Omental fat pad (tissue), 4 donors: ENCODE results near the gene PIK3R5. TPM values are rescaled to one million over a fixed set of nuclear protein-coding genes. Genes with fewer than 3 reads are reported as not detected.

Experiments
- ATAC-seq: fragments of 150-250 bp; one replicate; pipeline ENCODE4 v1.9.1; 2016; ENCODE audit warnings: mild to moderate bottlenecking, moderate library complexity; ENCODE audit not compliant: low FRiP score
- DNase-seq: peaks from one replicate; pipeline ENCODE4 v3.0.0-alpha.2; 2019; ENCODE audit warnings: low spot score
- CTCF ChIP-seq, 3 donors: fragments of 450-650 bp; IDR thresholded peaks; one replicate each; pipeline ENCODE4 v1.5.1; 2016 to 2017; ENCODE audit warnings: antibody characterized with exemption in 3 of 3, mild to moderate bottlenecking in 3 of 3, moderate library complexity in 2 of 3
- total RNA-seq, 4 donors: library from RNA; depleted of rRNA; stranded (reverse); fragments of >200 nt; gene quantifications; one replicate each; pipeline ENCODE4 v1.1.0, GENCODE V29; 2016

PIK3R5 gene
- total RNA-seq, 4 donors from 2014 or later, result 18.9 to 60.2 (median 37.8) TPM

- ATAC-seq (no peak), DNase-seq (no peak)
- TF ChIP-seq CTCF (IDR thresholded peaks at IDR 0.05), result no peak
Measured at GRCh38 chr17:8898636-8899035, 66.9 kb downstream of the PIK3R5 start.

DNA sequence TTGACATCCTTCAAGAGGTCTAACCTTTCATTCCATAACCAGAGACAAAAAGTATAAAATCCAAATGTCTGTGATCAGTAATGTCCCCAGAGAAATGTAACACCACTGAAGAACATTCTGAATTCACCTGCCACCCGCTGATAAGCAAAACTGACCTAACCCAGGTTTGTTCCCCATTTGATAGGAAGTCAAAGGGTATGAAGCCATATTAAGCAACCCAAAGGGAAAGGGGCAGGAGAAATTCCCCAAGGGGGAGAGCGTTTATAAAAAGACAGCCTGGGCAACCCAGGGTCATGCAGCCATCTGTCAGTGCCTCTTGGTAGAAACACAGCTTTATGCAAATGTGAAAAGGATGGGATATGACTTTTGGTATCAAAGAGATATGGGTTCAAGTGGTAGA is 67.4 kb downstream of the PIK3R5 start:
- ATAC-seq (no peak), DNase-seq (no peak)
- no peak for TF ChIP-seq CTCF (IDR thresholded peaks at IDR 0.05)

DNA sequence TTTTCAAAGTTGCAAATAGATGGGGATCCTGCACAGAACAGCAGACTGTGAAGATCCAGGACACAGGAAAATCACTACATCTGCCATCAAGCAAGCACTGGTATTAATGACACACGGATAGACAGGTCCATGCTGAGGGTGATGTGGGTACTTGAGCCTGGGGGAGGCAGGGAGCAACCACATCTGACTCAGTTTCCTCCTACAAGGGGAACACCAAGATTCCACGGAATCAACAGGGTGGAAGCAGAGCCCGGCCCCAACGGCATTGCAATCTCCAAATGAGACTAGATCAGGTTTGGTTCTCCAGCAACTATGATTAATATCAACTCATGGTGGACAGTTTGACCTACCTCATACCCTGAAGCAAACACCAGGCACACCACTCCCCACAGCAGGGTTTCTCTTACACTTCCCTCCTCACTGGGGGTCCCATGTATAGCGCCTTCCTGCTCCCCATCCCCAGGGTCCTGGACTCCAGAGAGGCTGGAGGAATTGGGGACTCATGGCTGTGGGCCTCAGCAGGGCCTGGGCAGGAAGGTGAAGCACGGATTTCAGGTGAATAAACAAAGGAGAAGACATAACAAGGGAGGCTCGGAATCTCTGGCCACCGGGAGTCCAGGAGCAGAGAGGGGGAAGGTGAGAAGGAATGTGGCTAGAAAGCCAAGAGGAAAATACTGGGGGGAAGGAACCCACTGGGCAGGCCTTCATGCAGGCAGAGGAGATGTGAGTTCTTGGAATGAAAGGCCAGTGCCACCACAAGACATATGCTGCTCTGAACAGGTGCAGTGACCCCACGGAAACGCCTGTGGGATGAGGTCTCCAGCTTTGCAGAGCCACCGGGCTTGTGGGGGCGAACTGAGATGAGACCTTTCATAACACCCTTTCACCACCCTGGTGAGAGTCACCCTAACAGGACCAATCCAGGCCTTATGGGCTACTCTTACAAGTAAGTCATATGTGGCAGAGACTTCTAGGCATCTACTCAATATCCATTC is 68.6 kb downstream of the PIK3R5 start:
- TF ChIP-seq CTCF (IDR thresholded peaks at IDR 0.05), result no peak

GRCh38 chr17:8896087-8896486 is 69.4 kb downstream of the PIK3R5 start:
- no peak for ATAC-seq
- TF ChIP-seq CTCF (IDR thresholded peaks at IDR 0.05), result no peak
- no peak for DNase-seq

More for the DNA sequence above, 68.6 kb downstream of the PIK3R5 start:
- ATAC-seq, result no peak
- no peak for DNase-seq

DNA sequence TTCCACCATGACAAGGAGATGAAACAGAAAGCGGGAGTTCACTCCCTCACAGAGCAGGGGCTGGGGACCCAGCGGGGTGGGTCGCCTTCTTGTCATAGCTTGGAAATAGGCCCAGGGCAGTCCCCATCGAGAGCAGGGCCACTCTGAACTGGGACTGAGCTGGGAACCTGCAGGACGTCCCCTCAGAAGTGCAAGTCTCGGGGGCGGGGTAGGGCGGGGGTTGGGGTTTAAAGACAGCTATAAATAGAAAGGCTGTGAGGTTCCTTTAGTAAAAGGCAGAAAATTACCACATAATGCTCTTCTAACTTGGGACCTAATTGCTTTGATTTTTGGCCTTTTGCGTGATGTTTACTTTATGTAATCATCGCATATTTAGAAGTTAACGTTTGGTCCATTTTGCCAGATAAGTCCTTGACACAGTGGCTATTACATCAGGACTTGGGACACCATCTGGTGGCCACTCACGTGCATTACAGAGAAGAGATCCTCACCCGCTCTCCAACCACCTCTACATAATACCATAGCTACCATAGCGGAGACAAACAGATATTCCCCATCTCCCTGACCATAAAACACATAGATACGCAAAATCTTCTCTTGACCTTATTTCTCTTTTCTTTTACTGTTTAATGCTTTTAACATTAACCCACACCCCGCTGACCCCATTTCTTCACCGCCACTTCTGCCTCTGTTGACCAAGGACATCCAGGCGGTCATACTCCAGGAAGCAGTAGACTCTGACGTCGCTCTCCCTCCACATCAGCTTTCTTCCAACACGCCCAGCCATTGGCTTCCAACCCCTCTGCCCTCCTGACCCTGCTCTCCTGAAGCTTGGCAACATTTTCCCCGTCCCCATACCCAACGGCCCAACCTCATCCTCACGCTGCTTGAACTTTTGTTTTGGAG is 70.6 kb downstream of the PIK3R5 start:
- DNase-seq (no peak), ATAC-seq (no peak)
- TF ChIP-seq CTCF (IDR thresholded peaks at IDR 0.05), result peak in 1 of 3 donors; percentile 30

DNA sequence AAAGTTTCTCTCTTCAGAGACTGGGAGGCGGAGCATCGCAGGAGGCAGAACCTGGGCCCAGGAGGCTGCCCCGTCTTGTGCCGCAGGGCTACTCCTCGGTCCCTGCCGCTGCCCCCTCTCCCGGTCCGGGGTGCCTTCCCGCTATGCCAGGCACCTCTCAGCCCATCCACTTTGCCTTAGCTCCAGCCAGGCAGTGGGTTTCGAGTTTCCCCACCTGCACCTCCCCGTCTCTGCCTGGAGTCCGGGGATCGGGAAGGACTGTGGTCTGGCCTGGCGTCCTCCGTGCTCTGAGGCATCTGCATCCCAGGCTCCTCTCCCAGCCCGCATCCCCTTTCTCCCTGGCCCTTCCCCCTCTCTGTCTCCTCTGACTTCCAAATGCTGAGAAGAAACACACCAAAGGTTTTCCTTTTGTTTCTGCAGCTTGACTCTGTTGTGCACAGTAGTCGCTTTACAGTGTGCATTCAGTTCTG is 71.3 kb downstream of the PIK3R5 start:
- DNase-seq, result no peak
- no peak for TF ChIP-seq CTCF (IDR thresholded peaks at IDR 0.05)
- ATAC-seq, result no peak
